Measurements from ENCODE around the gene P2RX4. TPM values are rescaled to one million over a fixed set of nuclear protein-coding genes. Genes with fewer than 3 reads are reported as not detected.

Gene P2RX4
- total RNA-seq, 1 donor from 2014 or later, result 20.7 TPM

GRCh38 chr12:121166356-121166755, 43.6 kb upstream of the P2RX4 start:
- no peak for DNase-seq (ENCODE audit: low spot score)
- no peak overlapping the region for H3K4me3 Mint-ChIP-seq (ENCODE audit: unreplicated experiment)
- H3K36me3 Mint-ChIP-seq (ENCODE audit: low read depth), result no peaks in the 10 kb centered on the region
- H3K27me3 Mint-ChIP-seq (ENCODE audit: low read depth), result peaks cover 10% of the 10 kb centered on the region
- H3K4me1 Mint-ChIP-seq (ENCODE audit: low read depth), result peaks cover 6% of the 10 kb centered on the region
- H3K27ac Mint-ChIP-seq (ENCODE audit: unreplicated experiment), result no peak overlapping the region
- no peak for TF ChIP-seq CTCF (IDR thresholded peaks at IDR 0.05)
- H3K9me3 Mint-ChIP-seq (ENCODE audit: low read depth), result no peaks in the 10 kb centered on the region

GRCh38 chr12:121167232-121167820, 42.6 kb upstream of the P2RX4 start:
- Mint-ChIP-seq H3K27ac (ENCODE audit: unreplicated experiment) (no peak overlapping the region), H3K4me3 (ENCODE audit: unreplicated experiment) (no peak overlapping the region), H3K27me3 (ENCODE audit: low read depth) (peaks cover 5% of the 10 kb centered on the region), H3K36me3 (ENCODE audit: low read depth) (no peaks in the 10 kb centered on the region), H3K9me3 (ENCODE audit: low read depth) (no peaks in the 10 kb centered on the region), H3K4me1 (ENCODE audit: low read depth) (peaks cover 7% of the 10 kb centered on the region)
- no peak for TF ChIP-seq CTCF (IDR thresholded peaks at IDR 0.05)
- no peak for DNase-seq (ENCODE audit: low spot score)

- Mint-ChIP-seq H3K27me3 (ENCODE audit: low read depth) (peaks cover 3% of the 10 kb centered on the region), H3K27ac (ENCODE audit: unreplicated experiment) (no peak overlapping the region), H3K36me3 (ENCODE audit: low read depth) (no peaks in the 10 kb centered on the region), H3K4me3 (ENCODE audit: unreplicated experiment) (no peak overlapping the region), H3K9me3 (ENCODE audit: low read depth) (no peaks in the 10 kb centered on the region), H3K4me1 (ENCODE audit: low read depth) (peaks cover 7% of the 10 kb centered on the region)
- no peak for DNase-seq (ENCODE audit: low spot score)
- no peak for TF ChIP-seq CTCF (IDR thresholded peaks at IDR 0.05)
Observed at GRCh38 chr12:121167951-121168350, 42.0 kb upstream of the P2RX4 start.

- H3K27ac Mint-ChIP-seq (ENCODE audit: unreplicated experiment), result peak overlapping the region; percentile 45
- H3K36me3 Mint-ChIP-seq (ENCODE audit: low read depth), result no peaks in the 10 kb centered on the region
- H3K4me3 Mint-ChIP-seq (ENCODE audit: unreplicated experiment), result no peak overlapping the region
- no peak for DNase-seq (ENCODE audit: low spot score)
- TF ChIP-seq CTCF (IDR thresholded peaks at IDR 0.05), result no peak
- no peaks in the 10 kb centered on the region for H3K27me3 Mint-ChIP-seq (ENCODE audit: low read depth)
- H3K9me3 Mint-ChIP-seq (ENCODE audit: low read depth), result no peaks in the 10 kb centered on the region
- H3K4me1 Mint-ChIP-seq (ENCODE audit: low read depth), result peaks cover 7% of the 10 kb centered on the region
Observed at GRCh38 chr12:121170151-121170550, 39.8 kb upstream of the P2RX4 start.

- H3K4me3 Mint-ChIP-seq (ENCODE audit: unreplicated experiment), result peak overlapping the region; percentile 25
- H3K27ac Mint-ChIP-seq (ENCODE audit: unreplicated experiment), result peak overlapping the region; percentile 73
- no peaks in the 10 kb centered on the region for H3K36me3 Mint-ChIP-seq (ENCODE audit: low read depth)
- no peaks in the 10 kb centered on the region for H3K27me3 Mint-ChIP-seq (ENCODE audit: low read depth)
- no peaks in the 10 kb centered on the region for H3K9me3 Mint-ChIP-seq (ENCODE audit: low read depth)
- TF ChIP-seq CTCF (IDR thresholded peaks at IDR 0.05), result no peak
- H3K4me1 Mint-ChIP-seq (ENCODE audit: low read depth), result peaks cover 12% of the 10 kb centered on the region
- DNase-seq (ENCODE audit: low spot score), result no peak
Observed at GRCh38 chr12:121170611-121171260, 39.2 kb upstream of the P2RX4 start.
